Mesenchymal stem cell (in vitro differentiated cells and primary cell): Measurements from ENCODE around the gene IRF4.

Experiments
- DNase-seq: peaks from one replicate; pipeline ENCODE4 v3.0.0-alpha.2; 2013
- H2AFZ ChIP-seq: one replicate; pipeline ENCODE4 v1.6.1; 2013; ENCODE audit warnings: low read depth, mild to moderate bottlenecking, control low read depth, inconsistent platforms, low read length, moderate library complexity
- H2AK5ac ChIP-seq: 2 replicates; pipeline ENCODE4 v1.6.1; 2013; ENCODE audit warnings: low read length, moderate library complexity, mild to moderate bottlenecking, inconsistent platforms; ENCODE audit not compliant: severe bottlenecking
- H2BK120ac ChIP-seq: one replicate; pipeline ENCODE4 v1.6.1; 2013; ENCODE audit warnings: low read depth, mild to moderate bottlenecking, inconsistent platforms, low read length, moderate library complexity
- H2BK12ac ChIP-seq, 2 experiments: one replicate each; pipeline ENCODE4 v1.6.1; 2013; ENCODE audit warnings: inconsistent platforms in 2 of 2, low read length in 2 of 2, mild to moderate bottlenecking in 2 of 2, moderate library complexity in 2 of 2, control low read depth in 1 of 2
- H2BK15ac ChIP-seq: one replicate; pipeline ENCODE4 v1.6.1; 2013; ENCODE audit warnings: mild to moderate bottlenecking, low read depth, inconsistent platforms; ENCODE audit not compliant: poor library complexity, severe bottlenecking
- H2BK5ac ChIP-seq: 2 replicates; pipeline ENCODE4 v1.6.1; 2013; ENCODE audit warnings: low read depth, mild to moderate bottlenecking, low read length, control low read depth, inconsistent platforms; ENCODE audit not compliant: poor library complexity, severe bottlenecking
- H3K14ac ChIP-seq, 2 experiments: one replicate each; pipeline ENCODE4 v1.6.1; 2013; ENCODE audit warnings: inconsistent platforms in 2 of 2, low read length in 2 of 2, control low read depth in 1 of 2, mild to moderate bottlenecking in 1 of 2, moderate library complexity in 1 of 2
- H3K18ac ChIP-seq, 2 experiments: one replicate each; pipeline ENCODE4 v1.6.1; 2013; ENCODE audit warnings: inconsistent platforms in 2 of 2, low read length in 2 of 2, control low read depth in 1 of 2, low read depth in 1 of 2, mild to moderate bottlenecking in 1 of 2
- H3K23ac ChIP-seq, 2 experiments: one replicate each; pipeline ENCODE4 v1.6.1; 2013; ENCODE audit warnings: inconsistent platforms in 2 of 2, low read length in 2 of 2, mild to moderate bottlenecking in 2 of 2, moderate library complexity in 2 of 2, control low read depth in 1 of 2
- H3K27ac ChIP-seq: 2 replicates; pipeline ENCODE4 v1.5.1; 2013; ENCODE audit warnings: mild to moderate bottlenecking, moderate library complexity, low read length, control low read depth, inconsistent platforms; ENCODE audit not compliant: poor library complexity, severe bottlenecking
- H3K27me3 ChIP-seq, 2 experiments: 2 replicates each; pipeline versions ENCODE4 v1.6.1 to v1.7.0; 2013; ENCODE audit warnings: low read length in 2 of 2, mild to moderate bottlenecking in 2 of 2, moderate library complexity in 2 of 2, control low read depth in 1 of 2, inconsistent platforms in 1 of 2; ENCODE audit not compliant: control insufficient read depth in 1 of 2, insufficient read depth in 1 of 2
- H3K36me3 ChIP-seq, 2 experiments: 2 replicates each; pipeline versions ENCODE4 v1.6.1 to v1.7.0; 2013; ENCODE audit warnings: low read length in 2 of 2, control low read depth in 1 of 2, inconsistent platforms in 1 of 2, low read depth in 1 of 2, mild to moderate bottlenecking in 1 of 2; ENCODE audit not compliant: insufficient read depth in 2 of 2, control insufficient read depth in 1 of 2
- H3K4ac ChIP-seq, 2 experiments: one replicate each; pipeline ENCODE4 v1.6.1; 2013; ENCODE audit warnings: inconsistent platforms in 2 of 2, low read length in 2 of 2, mild to moderate bottlenecking in 2 of 2, moderate library complexity in 2 of 2, control low read depth in 1 of 2, low read depth in 1 of 2
- H3K4me1 ChIP-seq: 2 replicates; pipeline ENCODE4 v1.6.1; 2013; ENCODE audit warnings: low read depth, low read length, control low read depth; ENCODE audit not compliant: control insufficient read depth, insufficient read depth
- H3K4me2 ChIP-seq: 2 replicates; pipeline ENCODE4 v1.6.1; 2013; ENCODE audit warnings: low read length, mild to moderate bottlenecking, inconsistent platforms; ENCODE audit not compliant: poor library complexity, severe bottlenecking
- H3K4me3 ChIP-seq, 2 experiments: 2 replicates each; pipeline versions ENCODE4 v1.5.1 to v1.7.0; 2013; ENCODE audit warnings: low read length in 2 of 2, mild to moderate bottlenecking in 2 of 2, control low read depth in 1 of 2, low read depth in 1 of 2; ENCODE audit not compliant: insufficient read depth in 1 of 2
- H3K79me1 ChIP-seq: replicated peaks from 2 replicates; pipeline ENCODE4 v1.6.1; 2013; ENCODE audit warnings: mild to moderate bottlenecking, control low read depth, low read length, inconsistent platforms; ENCODE audit not compliant: poor library complexity, severe bottlenecking
- H3K9ac ChIP-seq: 2 replicates; pipeline ENCODE4 v1.7.0; 2013; ENCODE audit warnings: mild to moderate bottlenecking, low read length, moderate library complexity
- H3K9me3 ChIP-seq: 2 replicates; pipeline ENCODE4 v1.7.0; 2013; ENCODE audit warnings: mild to moderate bottlenecking, low read length; ENCODE audit not compliant: control insufficient read depth
- H4K8ac ChIP-seq: one replicate; pipeline ENCODE4 v1.6.1; 2013; ENCODE audit warnings: inconsistent platforms, mild to moderate bottlenecking, low read length, moderate library complexity
- H4K91ac ChIP-seq: one replicate; pipeline ENCODE4 v1.6.1; 2013; ENCODE audit warnings: mild to moderate bottlenecking, low read length, inconsistent platforms
- WGBS: methylation state at CpG from one replicate; pipeline ENCODE4 v1.1.7; 2013; ENCODE audit warnings: mixed read lengths; 5-methylcytosine and 5-hydroxymethylcytosine counted together

Gene IRF4

DNA sequence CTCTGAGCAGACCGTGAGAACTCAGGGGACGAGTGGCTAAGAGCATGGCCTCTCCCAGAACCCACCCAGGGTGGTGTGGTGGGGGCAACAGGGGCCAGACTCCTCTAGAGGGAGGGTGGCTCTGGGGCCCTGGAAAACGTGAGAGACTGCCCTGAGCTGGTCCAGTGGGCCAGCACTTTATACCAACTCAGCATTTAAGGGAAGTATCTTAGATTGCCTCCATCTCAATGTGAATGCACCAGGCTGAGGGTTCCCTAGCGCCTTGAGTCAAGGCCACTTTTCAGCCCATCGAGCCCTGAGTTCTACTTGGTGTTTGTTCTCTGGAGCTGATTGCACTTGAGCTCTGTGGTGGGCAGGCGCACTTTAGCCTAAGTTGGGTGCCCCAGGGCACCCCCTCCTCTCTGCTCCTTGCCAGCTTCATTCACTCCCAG is 42.0 kb upstream of the IRF4 start:
- Histone ChIP-seq H2BK5ac (no peak overlapping the region), H2AK5ac (no peak overlapping the region), H2BK120ac (no peak overlapping the region), H4K8ac (no peak overlapping the region), H2BK15ac (no peak overlapping the region), H3K27ac (no peak overlapping the region), H3K4me1 (peaks cover 5% of the 10 kb centered on the region), H4K91ac (no peak overlapping the region), H2AFZ (no peak overlapping the region), H3K36me3 (peaks cover 21 to 29% of the 10 kb centered on the region in 2 experiments), H3K14ac (no peak overlapping the region), H2BK12ac (no peak overlapping the region), H3K9me3 (no peaks in the 10 kb centered on the region), H3K23ac (no peak overlapping the region), H3K4me3 (no peak overlapping the region), H3K4me2 (no peak overlapping the region), H3K79me1 (no peaks in the 10 kb centered on the region), H3K18ac (no peak overlapping the region), H3K27me3 (no peaks in the 10 kb centered on the region), H3K4ac (no peak overlapping the region), H3K9ac (no peak overlapping the region)
- WGBS: 82% methylated on average over 6 of the region's 6 CpGs
- DNase-seq: no peak

DNA sequence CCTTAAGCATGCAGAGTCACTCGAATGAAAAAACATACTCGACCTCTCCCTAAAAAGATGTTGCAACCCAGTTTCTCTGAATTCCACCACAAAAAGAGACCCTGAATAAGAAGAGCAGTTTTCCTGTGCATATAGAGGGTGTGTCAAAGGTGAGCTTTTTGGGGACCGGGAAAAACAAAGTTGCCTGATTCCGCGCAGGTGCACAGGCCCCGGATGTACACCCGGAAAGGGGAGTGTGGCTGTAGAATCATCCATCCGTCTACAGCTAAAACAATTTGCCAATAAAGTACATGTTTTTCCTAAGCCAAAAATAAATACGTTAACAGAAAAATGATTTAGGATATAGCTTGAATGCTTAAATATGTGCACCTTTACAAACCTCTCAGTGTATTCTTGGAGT is 41.2 kb upstream of the IRF4 start:
- H3K4ac ChIP-seq: no peak overlapping the region
- H2BK5ac ChIP-seq: no peak overlapping the region
- no peak overlapping the region for H2BK12ac ChIP-seq
- H3K14ac ChIP-seq: no peak overlapping the region
- peaks cover 4% of the 10 kb centered on the region for H3K4me1 ChIP-seq
- H3K18ac ChIP-seq: no peak overlapping the region
- no peak overlapping the region for H3K4me3 ChIP-seq
- H3K9ac ChIP-seq: no peak overlapping the region
- no peaks in the 10 kb centered on the region for H3K79me1 ChIP-seq
- H2AK5ac ChIP-seq: no peak overlapping the region
- H2AFZ ChIP-seq: no peak overlapping the region
- H3K27me3 ChIP-seq: no peaks in the 10 kb centered on the region
- DNase-seq: no peak
- H2BK15ac ChIP-seq: no peak overlapping the region
- peaks cover 21 to 29% of the 10 kb centered on the region in 2 experiments for H3K36me3 ChIP-seq
- H3K9me3 ChIP-seq: no peaks in the 10 kb centered on the region
- H2BK120ac ChIP-seq: no peak overlapping the region
- no peak overlapping the region for H3K23ac ChIP-seq
- no peak overlapping the region for H4K91ac ChIP-seq
- H3K27ac ChIP-seq: no peak overlapping the region
- 95% methylated on average over 7 of the region's 9 CpGs for WGBS
- H4K8ac ChIP-seq: no peak overlapping the region
- no peak overlapping the region for H3K4me2 ChIP-seq

DNA sequence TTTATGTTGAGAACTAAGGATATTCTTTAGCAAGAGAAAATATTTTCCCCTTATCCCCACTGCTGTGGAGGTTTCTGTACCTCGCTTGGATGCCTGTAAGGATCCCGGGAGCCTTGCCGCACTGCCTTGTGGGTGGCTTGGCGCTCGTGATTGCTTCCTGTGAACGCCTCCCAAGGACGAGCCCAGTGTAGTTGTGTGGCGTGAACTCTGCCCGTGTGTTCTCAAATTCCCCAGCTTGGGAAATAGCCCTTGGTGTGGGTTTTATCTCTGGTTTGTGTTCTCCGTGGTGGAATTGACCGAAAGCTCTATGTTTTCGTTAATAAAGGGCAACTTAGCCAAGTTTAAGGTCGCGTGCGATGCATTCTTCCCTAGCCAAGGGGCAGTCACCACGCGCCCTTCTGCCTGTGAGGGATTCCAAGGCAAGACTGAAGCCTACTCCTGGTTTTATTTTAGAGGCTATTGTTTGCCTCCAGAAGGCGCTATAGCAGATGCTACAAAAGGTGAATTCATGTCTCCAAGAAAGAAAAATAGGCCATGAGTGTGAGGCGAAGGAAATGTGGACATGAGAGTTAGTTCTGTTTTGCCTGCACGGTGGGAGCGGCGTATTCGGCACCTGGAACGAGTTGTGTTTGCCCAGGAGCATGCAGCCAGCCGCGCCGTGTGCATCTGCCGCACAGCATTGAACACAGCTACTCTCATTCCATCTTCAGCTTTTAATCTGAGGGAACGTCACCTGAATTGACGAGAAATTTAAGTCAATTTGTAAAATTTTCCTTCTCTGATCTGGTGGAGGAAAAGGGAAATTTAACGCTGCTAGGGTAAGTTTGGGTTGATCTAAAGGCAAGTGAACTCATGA is 40.3 kb upstream of the IRF4 start:
- Histone ChIP-seq H3K14ac (no peak overlapping the region), H3K9me3 (no peaks in the 10 kb centered on the region), H2BK120ac (no peak overlapping the region), H3K4me2 (no peak overlapping the region), H4K91ac (no peak overlapping the region), H2BK5ac (no peak overlapping the region), H2AK5ac (no peak overlapping the region), H3K9ac (no peak overlapping the region), H3K27me3 (no peaks in the 10 kb centered on the region), H3K4ac (no peak overlapping the region), H2BK12ac (no peak overlapping the region), H4K8ac (no peak overlapping the region), H3K18ac (no peak overlapping the region), H2AFZ (no peak overlapping the region), H3K4me1 (peaks cover 4% of the 10 kb centered on the region), H2BK15ac (no peak overlapping the region), H3K36me3 (peaks cover 21 to 29% of the 10 kb centered on the region in 2 experiments), H3K79me1 (no peaks in the 10 kb centered on the region), H3K4me3 (no peak overlapping the region), H3K27ac (no peak overlapping the region), H3K23ac (no peak overlapping the region)
- WGBS: 88% methylated on average over 31 of the region's 31 CpGs
- DNase-seq: no peak

DNA sequence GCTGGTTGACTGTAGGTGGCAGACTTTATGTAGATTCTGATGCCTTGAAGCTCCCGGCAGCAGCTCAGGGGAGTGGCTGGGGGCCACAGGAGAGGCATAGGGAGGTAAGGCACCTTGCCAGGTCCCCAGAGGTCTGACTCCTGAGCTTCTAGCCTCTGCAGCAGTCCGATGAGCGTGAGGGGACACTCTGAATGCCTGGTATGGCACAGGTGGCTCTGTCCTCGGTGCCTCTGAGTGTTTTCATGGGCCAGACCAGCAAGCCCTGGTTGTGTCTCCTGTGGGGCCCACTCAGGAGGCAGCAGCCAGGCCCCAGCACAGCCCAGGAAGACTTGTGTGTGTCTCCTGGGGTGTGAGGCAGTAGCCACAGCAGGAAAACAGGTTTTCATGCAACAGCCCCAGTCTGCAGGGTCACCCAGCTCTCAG is 39.7 kb upstream of the IRF4 start:
- H2BK15ac ChIP-seq: no peak overlapping the region
- no peak overlapping the region for H2AFZ ChIP-seq
- H3K27ac ChIP-seq: no peak overlapping the region
- no peak overlapping the region for H3K18ac ChIP-seq
- H2BK120ac ChIP-seq: no peak overlapping the region
- H4K8ac ChIP-seq: no peak overlapping the region
- H3K4ac ChIP-seq: no peak overlapping the region
- no peak for DNase-seq
- no peak overlapping the region for H2BK12ac ChIP-seq
- H3K4me3 ChIP-seq: no peak overlapping the region
- 77% methylated on average over 4 of the region's 4 CpGs for WGBS
- H3K4me2 ChIP-seq: no peak overlapping the region
- no peak overlapping the region for H2BK5ac ChIP-seq
- peaks cover 21 to 32% of the 10 kb centered on the region in 2 experiments for H3K36me3 ChIP-seq
- H3K23ac ChIP-seq: no peak overlapping the region
- no peak overlapping the region for H3K9ac ChIP-seq
- peaks cover 3% of the 10 kb centered on the region for H3K4me1 ChIP-seq
- H3K79me1 ChIP-seq: no peaks in the 10 kb centered on the region
- no peaks in the 10 kb centered on the region for H3K9me3 ChIP-seq
- no peak overlapping the region for H3K14ac ChIP-seq
- H3K27me3 ChIP-seq: no peaks in the 10 kb centered on the region
- H4K91ac ChIP-seq: no peak overlapping the region
- no peak overlapping the region for H2AK5ac ChIP-seq
